ENCODE data around the gene TPK1.
"Not testable (repeated sequence)": the region's sequence is repeated elsewhere in the genome, so short reads cannot be mapped to it uniquely, and the experiment has no call there.

Gene TPK1

DNA sequence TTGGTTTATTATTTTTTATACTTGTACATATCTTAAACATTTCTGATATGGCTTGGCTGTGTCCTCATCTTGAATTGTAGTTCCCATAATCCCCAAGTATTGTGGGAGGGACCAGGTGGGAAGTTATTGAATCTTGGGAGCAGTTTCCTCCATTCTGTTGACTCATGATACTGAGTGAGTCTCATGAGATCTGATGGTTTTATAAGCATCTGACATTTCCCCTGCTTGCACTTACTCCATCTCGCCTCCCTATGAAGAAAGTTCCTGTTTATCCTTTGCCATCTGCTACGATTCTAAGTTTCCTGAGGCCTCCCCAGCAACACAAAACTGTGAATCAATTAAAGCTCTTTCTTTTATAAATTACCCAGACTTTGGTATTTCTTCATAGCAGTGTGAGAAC is 207.7 kb downstream of the TPK1 start:
- Mint-ChIP-seq H3K36me3 (ENCODE audit: low read depth) (peaks cover 27% of the 10 kb centered on the region), H3K27me3 (no peaks in the 10 kb centered on the region), H3K27ac (no peak overlapping the region), H3K9me3 (peaks cover 3% of the 10 kb centered on the region), H3K4me1 (ENCODE audit: low read depth) (no peaks in the 10 kb centered on the region), H3K4me3 (no peak overlapping the region)

DNA sequence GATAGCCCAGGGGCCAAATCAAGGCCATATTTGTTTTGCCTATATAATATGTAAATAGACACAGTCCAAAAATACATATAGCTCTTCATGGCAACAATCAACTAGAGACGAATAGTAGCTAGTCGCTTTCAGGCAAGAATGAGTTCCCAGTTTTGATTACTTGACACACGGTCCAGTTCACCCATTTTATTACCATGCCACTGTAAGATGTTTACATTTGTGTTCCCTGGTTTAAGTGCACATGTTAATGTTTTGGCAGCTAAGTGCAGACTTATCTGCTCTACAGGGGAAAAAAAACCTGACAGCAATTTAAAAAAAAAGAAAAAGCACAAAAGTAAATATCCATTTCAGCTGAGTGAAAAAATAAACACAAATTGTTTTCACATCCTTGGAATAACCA is 213.1 kb downstream of the TPK1 start:
- Mint-ChIP-seq H3K9me3 (peaks cover 10% of the 10 kb centered on the region), H3K4me1 (ENCODE audit: low read depth) (no peaks in the 10 kb centered on the region), H3K4me3 (no peak overlapping the region), H3K27me3 (no peaks in the 10 kb centered on the region), H3K36me3 (ENCODE audit: low read depth) (peaks cover 47% of the 10 kb centered on the region), H3K27ac (no peak overlapping the region)

DNA sequence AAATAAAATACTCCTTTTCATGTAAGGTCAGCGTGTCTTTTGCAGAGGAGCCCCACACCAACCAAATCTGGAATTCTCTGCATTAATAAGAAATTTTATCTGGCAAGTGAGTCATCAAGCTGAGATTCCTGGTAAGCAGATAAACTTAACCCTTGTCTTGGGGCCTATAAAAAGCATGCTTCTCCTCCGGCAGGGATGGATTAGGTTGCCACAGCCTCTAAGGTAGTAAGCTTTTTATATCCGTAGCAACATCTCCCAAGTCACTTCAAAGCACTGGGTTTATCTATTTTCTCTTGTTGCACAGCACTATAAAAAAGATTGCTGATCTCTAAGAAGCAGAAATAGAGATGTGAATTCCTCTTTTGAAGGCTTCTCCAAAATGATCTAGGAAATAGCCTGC is 229.6 kb downstream of the TPK1 start:
- H3K27ac Mint-ChIP-seq, result no peak overlapping the region
- H3K9me3 Mint-ChIP-seq, result no peaks in the 10 kb centered on the region
- peaks cover 18% of the 10 kb centered on the region for H3K36me3 Mint-ChIP-seq (ENCODE audit: low read depth)
- H3K27me3 Mint-ChIP-seq, result no peaks in the 10 kb centered on the region
- no peaks in the 10 kb centered on the region for H3K4me1 Mint-ChIP-seq (ENCODE audit: low read depth)
- H3K4me3 Mint-ChIP-seq, result no peak overlapping the region

DNA sequence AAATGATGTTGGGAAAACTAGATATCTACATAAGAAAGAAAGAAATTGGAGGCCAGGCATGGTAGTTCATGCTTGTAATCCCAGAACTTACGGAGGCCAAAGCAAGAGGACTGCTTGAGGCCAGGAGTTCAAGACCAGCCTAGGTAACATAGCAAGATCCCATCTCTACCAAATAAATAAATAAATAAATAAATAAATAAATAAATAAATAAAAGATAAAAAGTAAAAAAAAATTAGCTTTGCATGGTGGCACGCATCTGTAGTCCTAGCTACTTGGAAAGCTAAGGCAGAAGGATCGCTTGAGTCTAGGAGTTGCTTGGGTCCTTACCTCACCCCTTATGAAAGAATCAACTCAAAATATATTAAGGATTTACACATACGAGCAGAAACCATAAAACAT is 238.9 kb downstream of the TPK1 start:
- Mint-ChIP-seq H3K27ac (no peak overlapping the region), H3K36me3 (ENCODE audit: low read depth) (peaks cover 49% of the 10 kb centered on the region), H3K9me3 (peaks cover 16% of the 10 kb centered on the region), H3K27me3 (no peaks in the 10 kb centered on the region), H3K4me1 (ENCODE audit: low read depth) (no peaks in the 10 kb centered on the region), H3K4me3 (no peak overlapping the region)

DNA sequence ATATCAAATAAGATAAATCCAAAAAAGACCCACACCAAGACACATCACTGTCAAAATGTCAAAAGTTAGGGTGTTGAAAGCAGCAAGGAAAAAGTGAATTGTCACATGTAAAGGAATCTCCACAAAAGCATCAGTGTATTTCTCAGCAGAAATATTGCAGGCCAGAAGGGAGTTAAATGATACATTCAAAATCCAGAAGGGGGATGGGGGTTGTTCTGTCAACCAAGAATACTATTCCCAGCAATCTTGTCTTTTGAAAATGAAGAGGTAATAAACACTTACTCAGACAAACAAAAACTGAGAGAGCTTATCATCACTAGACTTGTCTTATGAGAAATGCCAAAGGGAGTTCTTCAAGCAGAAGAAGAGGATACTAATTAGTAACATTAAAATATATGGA is 241.3 kb downstream of the TPK1 start:
- Mint-ChIP-seq H3K4me1 (ENCODE audit: low read depth) (no peaks in the 10 kb centered on the region), H3K27me3 (no peaks in the 10 kb centered on the region), H3K36me3 (ENCODE audit: low read depth) (peaks cover 56% of the 10 kb centered on the region), H3K9me3 (peaks cover 16% of the 10 kb centered on the region), H3K4me3 (no peak overlapping the region), H3K27ac (no peak overlapping the region)

DNA sequence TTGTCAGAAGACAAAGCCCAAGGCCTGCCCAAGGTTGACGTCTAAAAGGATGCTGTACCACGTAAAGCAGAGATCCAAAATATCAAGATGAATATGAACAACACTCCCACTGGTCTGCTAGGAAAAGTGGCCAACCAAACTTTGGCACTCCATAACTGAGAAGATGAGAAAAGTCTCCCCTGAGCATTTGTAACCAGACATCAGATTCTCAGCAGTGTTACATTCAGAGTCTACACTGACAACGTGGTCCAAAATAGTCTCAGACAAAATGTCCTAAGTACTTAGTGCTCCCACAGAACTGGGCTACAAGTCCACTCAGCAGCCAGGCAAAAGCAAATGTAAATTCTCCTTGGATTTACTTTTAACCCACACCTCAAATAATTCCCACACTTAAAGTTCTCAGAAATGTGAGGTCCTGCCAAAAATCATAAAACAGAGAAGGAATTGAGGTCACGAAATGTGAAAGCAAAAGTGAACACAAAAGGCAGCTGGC is 247.2 kb downstream of the TPK1 start:
- Mint-ChIP-seq H3K4me1 (ENCODE audit: low read depth) (no peaks in the 10 kb centered on the region), H3K9me3 (no peaks in the 10 kb centered on the region), H3K4me3 (no peak overlapping the region), H3K27me3 (no peaks in the 10 kb centered on the region), H3K36me3 (ENCODE audit: low read depth) (peaks cover 34% of the 10 kb centered on the region), H3K27ac (no peak overlapping the region)

DNA sequence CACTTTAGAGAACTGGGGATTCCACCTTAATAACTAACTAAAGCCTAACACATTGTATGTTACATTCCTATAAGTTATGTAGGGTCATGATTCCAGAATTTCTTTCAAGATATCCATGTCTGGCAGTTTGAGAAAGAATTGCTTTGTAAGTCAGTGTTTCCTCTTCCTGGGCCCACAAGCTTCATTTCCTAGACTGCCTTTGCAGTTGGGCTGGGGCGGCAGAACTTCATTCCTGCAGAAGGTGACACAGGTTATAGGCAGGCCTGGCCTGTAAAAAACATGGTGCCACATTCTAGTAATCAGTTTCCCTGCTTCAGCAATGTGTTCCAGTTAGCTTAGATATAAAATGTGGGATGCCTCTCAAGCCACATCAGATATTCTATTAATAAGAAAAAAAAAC is 248.2 kb downstream of the TPK1 start:
- no peaks in the 10 kb centered on the region for H3K9me3 Mint-ChIP-seq
- no peaks in the 10 kb centered on the region for H3K4me1 Mint-ChIP-seq (ENCODE audit: low read depth)
- peaks cover 30% of the 10 kb centered on the region for H3K36me3 Mint-ChIP-seq (ENCODE audit: low read depth)
- no peak overlapping the region for H3K27ac Mint-ChIP-seq
- H3K27me3 Mint-ChIP-seq, result no peaks in the 10 kb centered on the region
- no peak overlapping the region for H3K4me3 Mint-ChIP-seq

DNA sequence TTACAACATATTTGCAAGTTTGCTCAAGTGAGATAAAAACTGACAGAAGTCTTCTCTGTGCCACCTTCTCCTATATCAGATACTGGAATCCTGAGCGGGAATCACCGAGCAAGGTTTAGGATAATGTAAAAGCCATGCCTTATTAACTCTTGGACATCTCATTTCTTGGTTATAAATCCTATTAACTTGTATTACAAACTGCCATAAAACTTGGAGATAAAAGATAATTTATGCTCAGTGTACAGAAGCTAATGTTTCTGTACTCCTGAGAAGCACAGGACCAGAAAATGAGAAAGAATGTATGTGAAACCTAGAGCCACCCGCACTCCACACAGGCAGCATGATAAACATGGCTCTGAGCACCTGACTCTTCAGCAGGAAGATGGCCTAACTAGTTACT is 251.1 kb downstream of the TPK1 start:
- Mint-ChIP-seq H3K4me1 (ENCODE audit: low read depth) (no peaks in the 10 kb centered on the region), H3K36me3 (ENCODE audit: low read depth) (peaks cover 29% of the 10 kb centered on the region), H3K27me3 (no peaks in the 10 kb centered on the region), H3K4me3 (no peak overlapping the region), H3K9me3 (no peaks in the 10 kb centered on the region), H3K27ac (no peak overlapping the region)

DNA sequence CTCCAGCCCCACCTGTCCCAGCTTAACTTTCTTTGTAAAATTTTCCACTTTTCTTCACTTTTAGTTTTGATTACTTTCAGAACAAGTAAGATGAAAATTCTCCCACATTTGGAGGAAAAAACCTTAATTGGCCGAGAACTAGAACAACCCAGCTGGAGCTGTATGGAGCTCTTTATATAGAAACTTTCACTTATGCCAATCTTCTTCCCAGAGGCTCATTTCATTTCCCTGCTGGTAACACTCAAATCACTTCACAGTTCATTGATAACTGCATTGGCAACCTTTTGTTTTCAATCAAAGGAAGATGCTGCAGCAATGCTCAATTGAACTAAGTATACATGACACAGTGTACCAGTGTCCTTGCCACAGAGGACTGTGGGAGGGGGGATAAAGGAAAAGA is 256.2 kb downstream of the TPK1 start:
- no peak overlapping the region for H3K4me3 Mint-ChIP-seq
- no peaks in the 10 kb centered on the region for H3K4me1 Mint-ChIP-seq (ENCODE audit: low read depth)
- H3K36me3 Mint-ChIP-seq (ENCODE audit: low read depth), result peaks cover 29% of the 10 kb centered on the region
- no peak overlapping the region for H3K27ac Mint-ChIP-seq
- no peaks in the 10 kb centered on the region for H3K27me3 Mint-ChIP-seq
- H3K9me3 Mint-ChIP-seq, result peaks cover 10% of the 10 kb centered on the region

DNA sequence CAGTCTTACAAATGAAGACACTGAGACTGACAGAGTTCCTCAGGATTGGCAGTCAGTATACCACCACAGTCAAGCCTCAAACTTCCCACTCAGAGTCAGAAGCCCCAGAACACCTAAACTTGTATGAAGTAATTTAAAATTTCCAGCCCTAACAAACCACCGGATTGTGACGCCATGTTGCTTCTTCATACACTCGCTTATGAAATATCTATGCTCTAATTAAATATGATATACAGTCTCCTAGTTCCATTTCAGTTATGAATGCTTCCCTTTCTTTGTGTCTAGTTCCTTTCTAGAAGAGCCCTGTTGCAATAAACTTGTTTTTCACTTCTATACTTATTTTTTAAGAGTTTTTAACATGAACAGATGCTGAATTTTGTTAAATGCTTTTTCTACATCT is 260.4 kb downstream of the TPK1 start:
- peaks cover 14% of the 10 kb centered on the region for H3K9me3 Mint-ChIP-seq
- peaks cover 14% of the 10 kb centered on the region for H3K36me3 Mint-ChIP-seq (ENCODE audit: low read depth)
- no peak overlapping the region for H3K27ac Mint-ChIP-seq
- no peak overlapping the region for H3K4me3 Mint-ChIP-seq
- H3K4me1 Mint-ChIP-seq (ENCODE audit: low read depth), result no peaks in the 10 kb centered on the region
- no peaks in the 10 kb centered on the region for H3K27me3 Mint-ChIP-seq

DNA sequence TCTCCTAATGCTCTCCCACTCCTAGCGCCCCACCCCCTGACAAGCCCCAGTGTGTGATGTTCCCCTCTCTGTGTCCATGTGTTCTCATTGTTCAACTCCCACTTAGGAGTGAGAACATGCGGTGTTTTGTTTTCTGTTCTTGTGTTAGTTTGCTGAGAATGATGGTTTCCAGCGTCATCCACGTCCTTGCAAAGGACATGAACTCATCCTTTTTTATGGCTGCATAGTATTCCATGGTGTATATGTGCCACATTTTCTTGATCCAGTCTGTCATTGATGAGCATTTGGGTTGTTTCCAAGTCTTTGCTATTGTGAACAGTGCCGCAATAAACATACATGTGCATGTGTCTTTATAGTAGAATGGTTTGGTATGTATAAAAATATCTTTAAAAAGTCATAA is 261.1 kb downstream of the TPK1 start:
- peaks cover 14% of the 10 kb centered on the region for H3K36me3 Mint-ChIP-seq (ENCODE audit: low read depth)
- peaks cover 14% of the 10 kb centered on the region for H3K9me3 Mint-ChIP-seq
- not testable (repeated sequence) for H3K4me1 Mint-ChIP-seq (ENCODE audit: low read depth); H3K27ac Mint-ChIP-seq; H3K27me3 Mint-ChIP-seq; H3K4me3 Mint-ChIP-seq

DNA sequence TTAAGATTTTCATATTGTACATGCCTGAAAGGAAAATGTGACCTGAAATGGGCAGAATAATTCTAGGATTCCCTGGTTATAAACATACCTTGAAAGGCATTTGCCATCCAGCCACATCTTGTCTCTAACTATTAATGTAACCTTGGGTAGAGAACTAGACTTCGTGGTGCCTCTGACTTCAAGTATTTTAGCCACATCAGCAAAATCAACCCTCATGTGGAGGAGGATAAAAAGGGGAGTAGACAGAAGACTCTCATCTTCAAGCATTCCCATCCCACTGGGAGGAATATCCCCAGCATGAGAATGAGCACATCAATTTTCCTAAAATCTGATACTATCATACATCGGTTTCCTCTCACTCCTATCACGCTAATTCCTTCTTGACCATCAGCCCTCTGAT is 267.6 kb downstream of the TPK1 start:
- H3K9me3 Mint-ChIP-seq, result peaks cover 7% of the 10 kb centered on the region
- H3K4me3 Mint-ChIP-seq, result no peak overlapping the region
- H3K4me1 Mint-ChIP-seq (ENCODE audit: low read depth), result no peaks in the 10 kb centered on the region
- H3K27ac Mint-ChIP-seq, result no peak overlapping the region
- no peaks in the 10 kb centered on the region for H3K27me3 Mint-ChIP-seq
- peaks cover 18% of the 10 kb centered on the region for H3K36me3 Mint-ChIP-seq (ENCODE audit: low read depth)

DNA sequence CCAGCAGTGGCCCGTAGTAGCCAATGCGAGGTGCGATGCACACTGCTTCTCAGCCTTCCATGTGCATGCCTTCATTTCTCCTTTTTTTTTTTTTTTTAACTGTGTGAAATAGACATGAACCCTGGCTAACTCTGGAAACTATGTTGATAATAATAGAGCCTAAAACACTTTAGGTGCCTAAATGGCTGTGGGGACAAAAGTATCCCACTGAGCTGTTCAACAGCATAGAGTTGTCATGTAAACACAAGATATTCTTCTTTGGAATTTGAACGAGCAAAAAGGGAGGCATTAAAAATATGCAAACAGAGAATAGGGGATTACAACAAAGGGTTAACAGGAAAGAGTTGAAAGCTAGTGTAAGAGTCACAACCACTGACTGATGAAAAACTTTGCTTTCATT is 270.3 kb downstream of the TPK1 start:
- H3K27me3 Mint-ChIP-seq, result no peaks in the 10 kb centered on the region

DNA sequence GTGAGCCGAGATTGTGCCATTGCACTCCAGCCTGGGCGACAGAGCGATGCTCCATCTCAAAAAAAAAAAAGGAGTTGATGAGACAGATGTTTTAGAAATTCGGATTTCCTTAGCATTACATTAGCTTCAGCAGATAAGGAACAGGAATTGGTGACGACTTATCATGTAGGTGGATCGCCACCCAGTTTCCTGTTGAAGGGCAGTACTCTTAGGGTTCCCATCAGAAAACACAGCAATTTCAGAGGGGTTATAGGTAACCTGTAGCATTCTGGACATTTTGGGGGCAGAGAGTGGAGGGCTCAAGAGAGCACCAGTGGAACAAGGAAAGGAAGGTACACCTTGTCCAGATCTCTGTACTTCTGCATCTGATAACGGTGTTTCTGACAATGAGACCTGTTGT is 286.0 kb downstream of the TPK1 start:
- peaks cover 10% of the 10 kb centered on the region for H3K36me3 Mint-ChIP-seq (ENCODE audit: low read depth)
- no peaks in the 10 kb centered on the region for H3K9me3 Mint-ChIP-seq
- no peak overlapping the region for H3K4me3 Mint-ChIP-seq
- no peak overlapping the region for H3K27ac Mint-ChIP-seq
- H3K27me3 Mint-ChIP-seq, result no peaks in the 10 kb centered on the region
- H3K4me1 Mint-ChIP-seq (ENCODE audit: low read depth), result no peaks in the 10 kb centered on the region

More for the DNA sequence above, 270.3 kb downstream of the TPK1 start:
- Mint-ChIP-seq H3K4me1 (ENCODE audit: low read depth) (no peaks in the 10 kb centered on the region), H3K4me3 (no peak overlapping the region), H3K27ac (no peak overlapping the region), H3K36me3 (ENCODE audit: low read depth) (peaks cover 22% of the 10 kb centered on the region), H3K9me3 (peaks cover 7% of the 10 kb centered on the region)

DNA sequence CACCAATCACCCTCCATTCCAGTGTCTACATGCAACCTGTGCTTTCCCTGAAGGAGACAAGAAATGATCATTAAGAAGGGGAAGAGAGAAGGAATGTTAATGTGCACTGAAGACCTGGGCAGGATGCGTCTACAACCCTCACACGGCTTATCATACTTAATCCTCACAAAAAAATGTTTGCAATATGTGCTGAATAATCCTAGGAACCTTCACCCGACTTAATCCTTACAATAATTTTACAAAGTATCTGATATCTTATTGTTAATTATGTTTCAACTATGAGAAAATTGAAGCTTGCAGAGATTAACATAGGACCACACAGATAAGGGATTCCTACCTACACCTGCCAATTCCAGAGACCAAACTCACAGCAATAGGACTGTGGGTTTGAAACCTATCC is 287.3 kb downstream of the TPK1 start:
- no peaks in the 10 kb centered on the region for H3K4me1 Mint-ChIP-seq (ENCODE audit: low read depth)
- no peaks in the 10 kb centered on the region for H3K9me3 Mint-ChIP-seq

DNA sequence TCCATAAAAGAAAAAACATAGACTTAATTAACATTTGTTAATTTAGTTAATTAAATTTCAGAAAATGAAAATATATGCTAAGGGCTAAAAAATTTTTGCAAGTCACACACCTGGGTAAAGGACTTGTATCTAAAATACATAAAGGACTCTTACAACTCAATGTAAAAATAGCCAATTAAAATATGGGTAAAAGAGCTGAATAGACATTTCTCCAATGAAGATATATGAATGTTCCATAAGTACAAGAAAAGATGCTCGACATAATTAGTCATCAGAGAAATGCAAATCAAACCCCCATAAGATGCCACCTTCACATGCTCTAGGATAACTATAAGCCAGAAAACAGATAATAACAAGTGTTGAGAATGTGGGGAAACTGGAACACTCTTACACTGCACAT is 288.0 kb downstream of the TPK1 start:
- Mint-ChIP-seq H3K4me3 (no peak overlapping the region), H3K27ac (no peak overlapping the region), H3K27me3 (no peaks in the 10 kb centered on the region), H3K36me3 (ENCODE audit: low read depth) (peaks cover 13% of the 10 kb centered on the region), H3K4me1 (ENCODE audit: low read depth) (no peaks in the 10 kb centered on the region), H3K9me3 (no peaks in the 10 kb centered on the region)

More for the DNA sequence above, 287.3 kb downstream of the TPK1 start:
- Mint-ChIP-seq H3K36me3 (ENCODE audit: low read depth) (peaks cover 10% of the 10 kb centered on the region), H3K27me3 (no peaks in the 10 kb centered on the region), H3K27ac (no peak overlapping the region), H3K4me3 (no peak overlapping the region)

Data from stimulated activated naive CD8-positive, alpha-beta T cell treated with anti-CD3 and anti-CD28 coated beads, Interleukin-15, Interleukin-2, amounts not matched to agents 100 ng/mL and 50 ng/mL, for 24 hours (primary cell).